ENCODE measurements around the gene FAM184B.

FAM184B gene

DNA sequence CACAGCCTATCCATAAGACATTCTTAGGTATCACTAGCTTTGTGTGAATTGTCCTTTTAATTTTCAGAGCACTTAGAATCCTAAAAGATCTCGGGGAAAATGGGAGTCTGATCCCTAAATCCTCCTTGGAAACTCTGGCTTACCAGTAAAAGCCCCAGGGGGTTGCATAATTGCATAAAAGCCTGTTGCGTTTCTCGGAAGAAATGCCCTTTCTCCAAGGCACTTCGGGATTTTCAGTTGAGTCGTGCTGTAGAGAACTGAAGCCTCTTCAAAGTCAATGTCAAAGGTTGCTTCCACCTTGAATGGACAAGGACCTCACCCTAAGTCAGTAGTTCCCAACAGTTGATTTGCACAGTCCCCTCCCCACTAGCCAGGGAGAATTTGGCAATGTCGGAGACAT lies 20.8 kb downstream of the FAM184B start:
- TF ChIP-seq, protein P1, sequence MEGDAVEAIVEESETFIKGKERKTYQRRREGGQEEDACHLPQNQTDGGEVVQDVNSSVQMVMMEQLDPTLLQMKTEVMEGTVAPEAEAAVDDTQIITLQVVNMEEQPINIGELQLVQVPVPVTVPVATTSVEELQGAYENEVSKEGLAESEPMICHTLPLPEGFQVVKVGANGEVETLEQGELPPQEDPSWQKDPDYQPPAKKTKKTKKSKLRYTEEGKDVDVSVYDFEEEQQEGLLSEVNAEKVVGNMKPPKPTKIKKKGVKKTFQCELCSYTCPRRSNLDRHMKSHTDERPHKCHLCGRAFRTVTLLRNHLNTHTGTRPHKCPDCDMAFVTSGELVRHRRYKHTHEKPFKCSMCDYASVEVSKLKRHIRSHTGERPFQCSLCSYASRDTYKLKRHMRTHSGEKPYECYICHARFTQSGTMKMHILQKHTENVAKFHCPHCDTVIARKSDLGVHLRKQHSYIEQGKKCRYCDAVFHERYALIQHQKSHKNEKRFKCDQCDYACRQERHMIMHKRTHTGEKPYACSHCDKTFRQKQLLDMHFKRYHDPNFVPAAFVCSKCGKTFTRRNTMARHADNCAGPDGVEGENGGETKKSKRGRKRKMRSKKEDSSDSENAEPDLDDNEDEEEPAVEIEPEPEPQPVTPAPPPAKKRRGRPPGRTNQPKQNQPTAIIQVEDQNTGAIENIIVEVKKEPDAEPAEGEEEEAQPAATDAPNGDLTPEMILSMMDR (IDR thresholded peaks at IDR 0.05; ENCODE audit: low read depth, low read length): no peak
- in situ Hi-C loops (cut with HindIII; ENCODE audit: low sequenced_read_pairs): no loop called here
- no peak for DNase-seq (ENCODE audit: low read depth, low spot score)
- H3K4me3 ChIP-seq (ENCODE audit: low read depth, low read length): no peak overlapping the region

- TF ChIP-seq, protein P1 (IDR thresholded peaks at IDR 0.05; ENCODE audit: low read depth, low read length): no peak
- DNase-seq (ENCODE audit: low read depth, low spot score): no peak
- no peak overlapping the region for H3K4me3 ChIP-seq (ENCODE audit: low read depth, low read length)
- in situ Hi-C loops (cut with HindIII; ENCODE audit: low sequenced_read_pairs): no loop called here
These were observed 22.9 kb downstream of the FAM184B start for GRCh38 chr4:17758485-17758884.

GRCh38 chr4:17757621-17758020 lies 23.8 kb downstream of the FAM184B start:
- in situ Hi-C loops (cut with HindIII; ENCODE audit: low sequenced_read_pairs): no loop called here
- TF ChIP-seq, protein P1 (IDR thresholded peaks at IDR 0.05; ENCODE audit: low read depth, low read length): no peak
- no peak for DNase-seq (ENCODE audit: low read depth, low spot score)
- no peak overlapping the region for H3K4me3 ChIP-seq (ENCODE audit: low read depth, low read length)

DNA sequence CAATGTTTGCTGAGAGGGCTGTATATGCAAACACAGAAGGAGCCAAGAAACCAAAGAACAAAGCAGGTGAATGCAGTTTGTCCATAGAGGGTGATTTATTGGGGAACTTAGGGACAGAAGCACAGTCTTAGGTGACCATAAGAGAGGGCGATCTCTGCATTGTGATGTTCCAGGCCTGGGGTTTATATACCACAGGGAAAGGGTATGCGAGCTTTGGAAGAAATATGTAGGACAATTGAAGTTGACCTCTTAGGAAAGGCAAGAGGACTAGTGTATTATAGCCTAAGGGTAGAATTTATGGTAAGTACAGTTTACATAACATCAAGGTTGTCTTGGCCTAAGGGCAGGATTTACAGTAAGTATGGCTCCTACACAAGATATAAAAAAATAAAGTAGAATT lies 27.8 kb downstream of the FAM184B start:
- no peak overlapping the region for H3K4me3 ChIP-seq (ENCODE audit: low read depth, low read length)
- DNase-seq (ENCODE audit: low read depth, low spot score): no peak
- TF ChIP-seq, protein P1 (IDR thresholded peaks at IDR 0.05; ENCODE audit: low read depth, low read length): no peak
- in situ Hi-C loops (cut with HindIII; ENCODE audit: low sequenced_read_pairs): no loop called here

DNA sequence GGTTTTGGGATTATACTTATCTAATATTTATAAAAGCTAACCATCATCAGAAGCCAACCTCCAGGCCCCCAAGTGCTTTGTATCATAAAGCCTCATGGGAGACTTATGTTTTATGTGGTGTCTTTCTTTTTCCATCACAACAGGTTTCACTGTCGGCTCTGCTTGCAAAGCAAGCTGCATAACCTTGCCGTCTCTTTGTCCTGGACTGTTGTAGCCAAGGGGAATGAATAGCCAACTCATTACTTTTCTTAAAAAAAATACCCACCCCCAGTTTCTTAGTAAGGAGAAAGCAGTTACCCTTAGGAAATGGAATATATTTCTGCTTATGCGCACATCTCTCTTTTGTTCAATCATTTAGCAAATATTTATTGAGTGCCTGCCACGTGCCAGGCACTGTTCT lies 40.7 kb downstream of the FAM184B start:
- H3K4me3 ChIP-seq (ENCODE audit: low read depth, low read length): no peak overlapping the region
- TF ChIP-seq, protein P1 (IDR thresholded peaks at IDR 0.05; ENCODE audit: low read depth, low read length): no peak
- DNase-seq (ENCODE audit: low read depth, low spot score): no peak
- in situ Hi-C loops (cut with HindIII; ENCODE audit: low sequenced_read_pairs): no loop called here

DNA sequence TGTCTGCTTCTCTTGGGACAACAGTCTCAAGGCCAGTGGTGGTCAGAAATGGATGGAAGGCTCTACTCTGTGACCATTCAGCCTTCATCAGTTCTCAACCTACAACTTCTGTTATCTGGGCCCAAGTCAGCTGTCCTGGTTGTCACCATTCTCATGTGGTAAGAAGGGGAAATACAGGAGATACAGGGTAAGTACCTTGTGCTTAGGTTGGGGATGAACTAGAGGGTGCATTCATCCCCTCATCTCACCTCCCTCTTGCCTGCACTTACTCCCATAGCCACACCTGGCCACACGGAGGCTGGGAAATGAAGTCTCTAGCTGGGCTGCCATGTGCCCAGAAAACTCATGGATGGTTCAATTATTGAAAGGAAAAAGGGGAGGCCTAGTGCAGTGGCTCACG lies 44.9 kb downstream of the FAM184B start:
- no peak overlapping the region for H3K4me3 ChIP-seq (ENCODE audit: low read depth, low read length)
- TF ChIP-seq, protein P1 (IDR thresholded peaks at IDR 0.05; ENCODE audit: low read depth, low read length): no peak
- in situ Hi-C loops (cut with HindIII; ENCODE audit: low sequenced_read_pairs): no loop called here
- DNase-seq (ENCODE audit: low read depth, low spot score): no peak

DNA sequence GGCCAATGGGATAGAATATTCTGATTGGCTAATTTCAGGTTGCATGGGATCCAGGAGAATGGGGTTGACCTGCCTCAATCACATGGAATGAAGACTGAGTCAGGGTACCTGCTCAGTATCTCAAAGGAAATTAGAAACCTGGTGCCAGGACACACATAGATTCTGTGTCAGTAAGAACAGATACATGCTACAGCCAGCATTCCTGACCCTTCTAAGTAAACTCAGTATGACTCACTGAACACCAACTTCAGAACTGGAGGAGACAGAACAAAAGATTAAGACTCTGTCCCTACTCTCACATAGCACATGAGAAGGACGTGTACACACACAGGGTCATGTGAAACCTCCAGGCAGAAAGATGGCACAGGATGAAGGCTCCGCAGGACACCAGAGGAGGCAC lies 54.5 kb downstream of the FAM184B start:
- TF ChIP-seq, protein P1 (IDR thresholded peaks at IDR 0.05; ENCODE audit: low read depth, low read length): no peak
- in situ Hi-C loops (cut with HindIII; ENCODE audit: low sequenced_read_pairs): no loop called here

More for the DNA sequence above, 54.5 kb downstream of the FAM184B start:
- H3K4me3 ChIP-seq (ENCODE audit: low read depth, low read length): no peak overlapping the region
- no peak for DNase-seq (ENCODE audit: low read depth, low spot score)
